GM21390 (cell line): ENCODE measurements around the gene WNK2.

Source experiments
- ATAC-seq: cut with Tn5 transposase; IDR thresholded peaks from one replicate; pipeline ENCODE4 v1.9.1; 2021; ENCODE audit not compliant: unreplicated experiment

The WNK2 gene

DNA sequence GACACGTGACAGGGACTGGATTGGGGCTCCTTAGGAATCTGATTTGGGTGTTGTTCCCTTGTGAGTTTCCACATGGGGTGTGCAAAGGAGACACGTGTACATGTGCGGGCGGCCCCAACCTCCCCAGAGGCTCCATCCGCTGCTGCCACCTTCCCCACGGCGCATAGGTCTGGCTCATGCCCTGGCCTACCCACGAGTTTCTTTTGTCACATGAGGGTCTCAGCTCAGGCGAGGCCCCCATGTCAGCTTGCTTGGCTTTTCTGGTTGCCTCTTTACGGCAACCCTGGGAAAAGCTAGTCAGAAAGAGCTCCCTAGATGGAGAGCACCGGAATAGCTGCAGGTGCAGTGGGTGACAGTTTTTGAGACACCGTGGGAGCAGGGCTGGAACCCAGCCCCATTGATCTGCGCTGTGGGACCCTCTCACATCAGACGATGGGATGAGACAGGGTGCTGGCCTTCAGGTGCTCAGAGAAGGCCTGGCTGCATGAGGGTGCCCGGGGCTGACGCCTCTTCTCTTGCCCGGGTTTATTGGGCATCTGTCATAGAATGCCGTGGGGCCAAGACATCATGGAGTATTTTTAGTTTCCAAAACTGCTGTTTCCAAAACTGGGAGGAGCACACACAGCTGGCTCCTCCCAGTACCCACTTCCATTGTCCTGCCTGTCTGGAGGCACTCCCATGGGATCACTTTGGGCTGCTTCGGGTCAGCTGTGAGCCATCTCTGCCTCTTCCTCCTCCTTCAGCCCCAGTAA, 107.8 kb downstream of the WNK2 start:
- no peak for ATAC-seq

- ATAC-seq = no peak
Measured at GRCh38 chr9:93292288-93292615, 108.3 kb downstream of the WNK2 start.

GRCh38 chr9:93292664-93293328, 108.9 kb downstream of the WNK2 start:
- no peak for ATAC-seq

- ATAC-seq = no peak
Measured at GRCh38 chr9:93294011-93294410, 110.1 kb downstream of the WNK2 start.

DNA sequence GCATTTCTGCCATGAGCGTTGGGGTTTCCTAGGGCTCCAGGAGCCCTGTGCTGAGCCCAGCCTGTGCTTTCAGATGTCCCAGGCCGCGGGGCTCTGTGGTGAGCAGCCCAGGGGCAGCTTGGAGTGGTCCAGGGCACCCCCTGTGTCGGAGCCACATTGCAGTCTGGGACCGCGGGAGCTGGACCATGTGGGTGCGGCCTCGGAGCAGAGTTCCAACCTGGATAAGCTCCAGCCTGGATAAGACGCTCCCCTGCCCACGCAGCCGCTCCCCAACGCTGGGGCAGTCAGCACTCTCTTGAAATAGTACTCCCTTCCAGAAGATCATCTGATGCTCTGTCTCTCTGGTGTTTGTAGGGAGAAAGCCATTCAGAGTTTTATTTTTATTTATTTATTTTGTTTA, 111.1 kb downstream of the WNK2 start:
- no peak for ATAC-seq

DNA sequence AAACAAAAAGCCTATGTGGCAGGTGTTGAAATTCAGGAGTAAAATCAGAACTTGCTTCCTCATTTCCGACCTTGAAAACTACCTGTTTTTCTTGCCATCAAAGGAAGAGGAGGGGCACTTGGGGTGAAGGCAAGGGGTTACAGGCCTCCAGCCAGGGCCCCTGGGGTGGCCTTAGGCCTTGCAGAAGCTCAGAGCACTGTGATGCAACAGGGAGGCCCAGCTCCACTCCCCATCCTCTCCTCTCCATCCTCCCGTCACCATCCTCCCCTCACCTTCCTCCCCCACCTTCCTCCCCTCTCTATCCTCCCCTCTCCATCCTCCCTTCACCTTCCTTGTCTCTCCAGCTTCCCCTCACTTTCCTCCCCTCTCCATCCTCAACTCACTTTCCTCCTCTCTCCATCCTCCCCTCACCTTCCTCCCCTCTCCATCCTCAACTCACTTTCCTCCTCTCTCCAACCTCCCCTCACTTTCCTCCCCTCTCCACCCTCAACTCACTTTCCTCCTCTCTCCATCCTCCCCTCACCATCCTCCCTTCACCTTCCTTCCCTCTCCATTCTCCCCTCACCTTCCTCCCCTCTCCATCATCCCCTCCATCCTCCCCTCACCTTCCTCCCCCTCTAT, 111.6 kb downstream of the WNK2 start:
- no peak for ATAC-seq

- ATAC-seq = no peak
Measured at GRCh38 chr9:93296889-93297480, 113.0 kb downstream of the WNK2 start.

DNA sequence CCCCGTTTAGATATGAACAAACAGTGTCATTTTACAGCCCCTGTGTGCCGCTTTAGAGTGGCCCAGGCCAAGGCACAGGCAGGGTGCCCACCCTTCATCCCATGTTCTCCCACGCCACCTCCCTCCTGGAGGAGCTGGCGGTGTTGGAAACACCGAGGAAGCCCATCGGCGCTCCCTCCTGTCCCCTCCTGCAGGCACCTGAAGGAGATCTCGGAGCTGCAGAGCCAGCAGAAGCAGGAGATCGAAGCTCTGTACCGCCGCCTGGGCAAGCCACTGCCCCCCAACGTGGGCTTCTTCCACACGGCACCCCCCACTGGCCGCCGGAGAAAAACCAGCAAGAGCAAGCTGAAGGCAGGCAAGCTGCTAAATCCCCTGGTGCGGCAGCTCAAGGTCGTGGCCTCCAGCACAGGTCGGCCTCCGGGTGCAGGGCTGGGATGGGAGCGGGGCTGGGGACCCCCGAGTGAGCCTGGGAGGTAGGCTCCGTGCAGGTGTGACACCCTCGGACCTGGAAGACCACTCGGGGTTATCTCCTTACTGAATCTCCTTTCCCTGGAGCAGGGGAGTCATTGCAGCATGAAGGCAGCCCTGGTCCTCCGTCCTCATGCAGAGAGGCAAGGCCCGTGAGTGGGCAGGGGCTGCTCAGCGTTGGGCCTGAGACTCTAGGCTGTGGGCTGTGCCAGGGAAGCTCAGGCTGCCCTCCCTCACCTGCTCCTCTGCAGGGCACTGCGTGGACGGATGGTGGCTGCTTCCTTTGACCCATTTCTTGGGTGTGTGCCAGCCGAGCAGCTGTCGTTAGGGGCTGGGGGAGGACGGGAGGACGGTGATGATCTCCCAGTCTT, 113.9 kb downstream of the WNK2 start:
- no peak for ATAC-seq

- ATAC-seq = no peak
Measured at GRCh38 chr9:93298498-93299417, 114.8 kb downstream of the WNK2 start.

DNA sequence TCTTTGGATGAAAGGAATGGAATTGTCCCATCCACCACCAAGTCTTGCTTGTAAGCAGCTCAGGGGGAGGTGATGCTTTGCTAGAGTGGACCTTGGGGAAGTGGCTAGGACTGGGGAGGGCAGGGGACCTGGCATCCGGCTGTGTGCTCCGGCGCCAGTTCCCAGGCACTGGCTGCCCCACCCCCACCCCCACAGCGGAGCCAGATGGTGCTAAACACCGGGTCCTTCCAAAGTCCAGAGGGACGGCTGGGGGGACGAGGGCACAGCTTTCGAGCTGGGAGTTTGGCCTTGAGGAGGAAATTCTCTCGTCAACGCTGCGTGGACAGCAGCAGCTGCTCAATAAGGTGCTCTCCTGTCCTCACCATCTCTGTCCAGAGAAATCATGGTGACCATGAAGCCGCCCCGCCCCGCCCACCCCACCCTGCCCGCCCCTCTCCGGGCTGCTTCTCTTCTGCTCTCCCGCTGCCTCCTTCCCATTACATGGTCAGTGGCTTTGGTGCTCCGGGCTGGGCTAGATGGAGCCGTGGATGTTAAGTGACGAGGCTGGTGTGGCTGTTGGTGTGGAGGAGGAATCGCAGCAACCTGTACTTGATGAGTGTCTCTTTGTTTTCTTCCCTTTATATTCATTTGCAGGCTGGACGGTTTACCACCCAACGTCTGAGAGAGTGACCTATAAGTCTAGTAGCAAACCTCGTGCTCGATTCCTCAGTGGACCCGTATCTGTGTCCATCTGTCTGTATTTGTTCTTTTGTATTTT, 115.7 kb downstream of the WNK2 start:
- no peak for ATAC-seq

DNA sequence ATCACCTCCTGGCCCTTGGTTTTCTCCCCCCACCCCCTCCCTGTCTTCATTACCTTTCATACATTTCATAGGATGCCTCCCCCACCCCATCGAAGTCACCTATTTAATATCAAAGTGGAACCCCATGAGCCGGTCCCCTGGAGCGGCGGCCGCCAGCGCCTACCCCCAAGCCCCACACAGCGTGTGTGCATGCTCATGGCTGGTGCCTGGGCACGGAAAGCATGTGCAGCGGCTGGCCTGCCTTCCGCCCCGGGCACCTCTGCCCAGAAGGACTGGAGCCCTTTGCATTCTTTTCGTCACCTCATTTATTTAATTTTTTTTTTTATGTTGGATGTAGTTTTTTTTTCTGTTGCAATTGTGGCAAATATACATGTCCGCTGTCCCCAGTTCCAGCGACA, 116.2 kb downstream of the WNK2 start:
- no peak for ATAC-seq

DNA sequence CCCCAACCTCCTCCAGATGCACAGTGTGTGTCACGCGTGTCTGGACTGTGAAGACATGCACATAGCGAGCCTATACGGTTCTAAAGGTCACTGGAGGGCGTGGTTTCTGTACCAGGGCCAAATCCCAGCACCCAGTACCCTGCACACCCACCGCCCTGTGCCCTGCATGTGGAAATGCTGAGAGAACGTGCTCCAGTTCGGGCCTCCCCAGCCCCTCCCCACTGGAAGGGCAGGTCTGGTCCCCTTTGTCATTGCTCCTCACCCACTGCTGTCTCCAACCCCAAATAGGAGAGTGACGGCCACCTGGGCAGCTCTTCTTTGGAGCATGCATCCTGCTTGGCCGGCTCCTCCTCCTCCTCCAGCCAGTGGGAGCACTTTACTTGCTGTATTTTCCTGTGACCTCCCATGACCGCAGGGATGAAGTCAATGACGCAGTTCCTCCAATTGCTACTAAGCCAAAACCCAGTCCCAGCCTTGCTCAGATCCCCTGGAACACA, 116.7 kb downstream of the WNK2 start:
- ATAC-seq = no peak

DNA sequence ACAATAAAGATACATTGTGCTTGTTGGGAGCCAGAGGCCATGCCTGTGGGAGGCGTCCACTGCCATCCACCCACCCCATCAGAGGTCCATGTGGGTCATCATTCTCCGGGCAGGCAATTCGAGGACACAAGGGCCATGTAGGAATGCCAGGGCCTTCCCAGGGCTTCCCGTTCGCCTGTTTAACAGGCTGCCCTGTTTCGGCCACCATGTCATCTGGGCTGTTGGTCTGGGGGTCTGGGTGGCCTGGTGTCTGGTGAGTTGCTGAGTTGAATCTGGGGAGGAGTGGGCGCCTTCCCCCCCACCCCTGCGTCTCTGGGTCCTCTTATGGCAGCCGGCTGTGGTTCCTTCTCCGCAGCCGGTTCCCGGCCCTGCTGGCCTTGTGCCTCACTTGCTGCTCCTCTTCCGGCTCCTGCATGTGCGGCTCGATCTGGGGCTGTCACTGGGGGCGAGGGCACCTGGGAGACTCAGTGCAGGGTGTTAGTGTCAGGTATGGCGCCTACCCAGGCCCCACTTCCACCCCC, 117.4 kb downstream of the WNK2 start:
- ATAC-seq = no peak

- no peak for ATAC-seq
Measured at GRCh38 chr9:93301911-93302541, 118.1 kb downstream of the WNK2 start.

DNA sequence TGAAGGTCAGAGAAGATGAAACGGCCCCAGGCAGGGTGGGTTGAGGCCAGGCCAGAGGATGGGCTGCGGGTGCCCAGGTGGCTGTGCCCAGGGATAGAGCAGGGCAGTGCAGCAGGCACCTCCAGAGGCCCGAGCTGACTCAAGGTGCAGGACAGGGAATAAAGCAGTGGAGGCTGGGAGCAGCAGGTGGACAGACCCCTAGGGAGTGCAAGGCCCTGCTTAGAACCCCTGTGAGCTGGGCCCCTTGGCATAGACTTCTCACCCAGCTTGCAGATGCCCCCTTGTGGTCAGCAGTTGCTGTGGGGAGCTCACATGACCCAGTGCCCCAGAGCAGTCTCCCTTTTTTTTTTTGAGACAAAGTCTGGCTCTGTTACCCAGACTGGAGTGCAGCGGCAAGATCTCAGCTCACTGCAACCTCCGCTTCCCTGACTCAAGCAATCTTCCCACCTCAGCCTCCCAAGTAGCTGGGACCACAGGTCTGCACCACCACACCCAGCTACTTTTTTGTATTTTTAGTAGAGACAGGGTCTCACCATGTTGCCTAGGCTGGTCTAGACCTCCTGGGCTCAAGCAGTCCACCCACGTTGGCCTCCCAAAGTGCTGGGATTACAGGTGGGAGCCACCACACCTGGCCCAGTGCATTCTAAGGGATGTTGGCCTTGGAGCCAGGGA, 118.8 kb downstream of the WNK2 start:
- no peak for ATAC-seq

- ATAC-seq = no peak
Measured at GRCh38 chr9:93303258-93303771, 119.4 kb downstream of the WNK2 start.

DNA sequence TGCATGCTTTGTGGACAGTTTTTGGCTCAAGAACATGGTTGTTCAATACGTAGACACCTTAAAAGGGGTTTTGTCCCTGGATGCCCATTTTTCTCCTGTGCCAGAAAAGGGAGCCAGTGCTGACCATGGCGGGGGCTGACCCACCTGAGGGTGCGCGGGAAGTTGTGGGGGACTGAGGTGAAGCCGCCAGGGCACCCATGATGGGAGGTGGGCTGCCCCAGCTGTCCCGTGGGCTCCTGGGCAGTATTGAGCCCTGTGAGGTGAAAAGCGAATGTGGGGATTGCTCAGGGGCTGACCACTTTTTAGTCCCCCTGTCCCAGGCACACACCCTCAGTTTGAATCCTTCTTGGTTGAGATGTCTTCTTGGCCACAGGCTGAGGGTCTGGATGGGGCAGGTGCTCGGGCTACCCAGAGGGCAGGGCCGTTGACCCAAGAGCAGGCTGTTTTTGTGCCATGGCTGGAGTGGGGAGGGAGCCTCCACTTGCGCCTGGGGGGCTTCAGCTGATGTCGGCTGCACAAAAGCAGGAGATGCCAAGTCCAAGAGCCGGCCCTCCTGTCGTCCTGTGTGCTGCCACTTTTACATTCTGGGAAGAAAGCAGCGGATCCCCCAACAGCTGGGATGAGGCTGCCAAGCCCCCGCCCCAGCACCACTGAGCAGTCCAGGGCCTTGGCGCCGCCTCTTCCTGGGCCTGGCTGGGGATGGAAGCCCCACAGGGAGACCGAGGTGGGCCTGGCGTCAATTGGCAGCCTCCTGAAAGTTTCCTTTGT, 120.1 kb downstream of the WNK2 start:
- ATAC-seq = no peak
